SK-N-SH treated with all-trans-retinoic acid at 6 μM for 48 hours (cell line): ENCODE measurements around the gene KRTAP10-1.

Experiments used
- ATAC-seq: fragments of 200-7000 bp; cut with Tn5 transposase; 3 replicates; pipeline ENCODE4 v1.9.1; 2020; ENCODE audit warnings: mild to moderate bottlenecking, moderate library complexity
- ARNTL ChIP-seq: fragments of 450-650 bp; formaldehyde crosslinking; IDR thresholded peaks from 2 replicates; pipeline ENCODE4 v1.5.0; 2020; ENCODE audit warnings: low read depth, mild to moderate bottlenecking, moderate library complexity, borderline replicate concordance
- BACH2 ChIP-seq: fragments of 250-450 bp; sonication (Bioruptor Pico); IDR thresholded peaks from 2 replicates; pipeline ENCODE4 v1.9.0; 2021; ENCODE audit warnings: mild to moderate bottlenecking, borderline replicate concordance
- CREB5 ChIP-seq: fragments of 250-450 bp; sonication (Bioruptor Pico); IDR thresholded peaks from 2 replicates; pipeline ENCODE4 v1.5.1; 2020; ENCODE audit warnings: low read depth, mild to moderate bottlenecking, moderate library complexity
- CSDC2 ChIP-seq: fragments of 250-450 bp; sonication (Bioruptor Pico); IDR thresholded peaks from 2 replicates; pipeline ENCODE4 v1.5.0; 2020; ENCODE audit warnings: mild to moderate bottlenecking, moderate library complexity
- CSRNP3 ChIP-seq: fragments of 250-450 bp; sonication (Bioruptor Pico); IDR thresholded peaks from 2 replicates; pipeline ENCODE4 v1.5.1; 2021; ENCODE audit warnings: mild to moderate bottlenecking, moderate library complexity
- ESRRG ChIP-seq: fragments of 250-450 bp; sonication (Bioruptor Pico); IDR thresholded peaks from 2 replicates; pipeline ENCODE4 v1.6.1; 2021; ENCODE audit warnings: mild to moderate bottlenecking
- GLIS3 ChIP-seq: fragments of 250-450 bp; sonication (Bioruptor Pico); IDR thresholded peaks from 2 replicates; pipeline ENCODE4 v1.5.0; 2020; ENCODE audit warnings: mild to moderate bottlenecking, moderate library complexity
- ISL1 ChIP-seq: fragments of 250-450 bp; sonication (Bioruptor Pico); IDR thresholded peaks from 2 replicates; pipeline ENCODE4 v2.1.2; 2022; ENCODE audit warnings: mild to moderate bottlenecking, moderate library complexity
- PATZ1 ChIP-seq: fragments of 250-450 bp; sonication (Bioruptor Pico); IDR thresholded peaks from 2 replicates; pipeline ENCODE4 v1.8.0; 2020; ENCODE audit warnings: mild to moderate bottlenecking, moderate library complexity, borderline replicate concordance
- POU6F1 ChIP-seq: fragments of 250-450 bp; sonication (Bioruptor Pico); IDR thresholded peaks from 2 replicates; pipeline ENCODE4 v1.8.0; 2021; ENCODE audit warnings: low read depth, mild to moderate bottlenecking, moderate library complexity, borderline replicate concordance
- PPARA ChIP-seq: fragments of 250-450 bp; sonication (Bioruptor Pico); IDR thresholded peaks from 2 replicates; pipeline ENCODE4 v1.5.0; 2020; ENCODE audit warnings: mild to moderate bottlenecking, borderline replicate concordance
- RARB ChIP-seq: fragments of 250-450 bp; sonication (Bioruptor Pico); IDR thresholded peaks from 2 replicates; pipeline ENCODE4 v1.8.0; 2021; ENCODE audit warnings: mild to moderate bottlenecking, moderate library complexity
- SNAI2 ChIP-seq: fragments of 250-450 bp; sonication (Bioruptor Pico); IDR thresholded peaks from 2 replicates; pipeline ENCODE4 v1.5.0; 2020; ENCODE audit warnings: mild to moderate bottlenecking, moderate library complexity
- TCF4 ChIP-seq: fragments of 250-450 bp; sonication (Bioruptor Pico); IDR thresholded peaks from 2 replicates; pipeline ENCODE4 v1.8.0; 2021; ENCODE audit warnings: mild to moderate bottlenecking, moderate library complexity, borderline replicate concordance
- TSHZ2 ChIP-seq: fragments of 250-450 bp; sonication (Bioruptor Pico); IDR thresholded peaks from 2 replicates; pipeline ENCODE4 v1.5.0; 2020; ENCODE audit warnings: mild to moderate bottlenecking, moderate library complexity
- ZC3H10 ChIP-seq: fragments of 250-450 bp; sonication (Bioruptor Pico); IDR thresholded peaks from 2 replicates; pipeline ENCODE4 v1.5.1; 2021; ENCODE audit warnings: mild to moderate bottlenecking, moderate library complexity
- ZFP3 ChIP-seq: fragments of 250-450 bp; sonication (Bioruptor Pico); IDR thresholded peaks from 2 replicates; pipeline ENCODE4 v1.5.0; 2020; ENCODE audit warnings: mild to moderate bottlenecking, moderate library complexity
- ZFP30 ChIP-seq: fragments of 450-650 bp; formaldehyde crosslinking; IDR thresholded peaks from 2 replicates; pipeline ENCODE4 v1.5.0; 2022; ENCODE audit warnings: mild to moderate bottlenecking, moderate library complexity
- ZNF565 ChIP-seq: fragments of 450-650 bp; formaldehyde crosslinking; conservative IDR thresholded peaks from 2 replicates; pipeline ENCODE4 v1.5.0; 2020; ENCODE audit warnings: low read depth, mild to moderate bottlenecking, moderate library complexity
- ZNF70 ChIP-seq: fragments of 450-650 bp; formaldehyde crosslinking; IDR thresholded peaks from 2 replicates; pipeline ENCODE4 v1.5.0; 2020; ENCODE audit warnings: mild to moderate bottlenecking, moderate library complexity

KRTAP10-1 gene

GRCh38 chr21:44516342-44516741 lies 23.7 kb downstream of the KRTAP10-1 start:
- no peak for ATAC-seq

GRCh38 chr21:44515359-44516165 lies 24.4 kb downstream of the KRTAP10-1 start:
- ATAC-seq = no peak
- TF ChIP-seq ZNF565 (CRISPR knock-in tag) (no peak), PATZ1 (CRISPR knock-in tag) (no peak), ARNTL (CRISPR knock-in tag) (no peak), RARB (no peak), PPARA (no peak), TCF4 (CRISPR knock-in tag) (no peak), ESRRG (CRISPR knock-in tag) (no peak), BACH2 (CRISPR knock-in tag) (no peak), POU6F1 (CRISPR knock-in tag) (no peak), ZC3H10 (CRISPR knock-in tag) (no peak), CSDC2 (no peak), TSHZ2 (CRISPR knock-in tag) (no peak)

More at GRCh38 chr21:44516342-44516741, 23.7 kb downstream of the KRTAP10-1 start:
- TF ChIP-seq BACH2 (CRISPR knock-in tag) = no peak
- no peak for TF ChIP-seq ZFP3
- no peak for TF ChIP-seq ZFP30
- no peak for TF ChIP-seq ZNF70 (CRISPR knock-in tag)
- no peak for TF ChIP-seq ISL1 (CRISPR knock-in tag)

GRCh38 chr21:44514746-44515358 lies 25.1 kb downstream of the KRTAP10-1 start:
- ATAC-seq = no peak
- TF ChIP-seq ZNF70 (CRISPR knock-in tag) (no peak), CREB5 (CRISPR knock-in tag) (no peak), TSHZ2 (CRISPR knock-in tag) (no peak), CSDC2 (no peak), CSRNP3 (no peak), ZC3H10 (CRISPR knock-in tag) (no peak), PATZ1 (CRISPR knock-in tag) (no peak), SNAI2 (CRISPR knock-in tag) (no peak), ZNF565 (CRISPR knock-in tag) (no peak), GLIS3 (CRISPR knock-in tag) (no peak)
